LNCaP clone FGC (cell line): ENCODE measurements around the gene ZDHHC22.

Experiments used
- DNase-seq: peaks from one replicate; pipeline ENCODE4 v3.0.0-alpha.2; 2011; ENCODE audit warnings: low read depth
- H3K4me3 ChIP-seq: 2 replicates; pipeline ENCODE4 v1.5.1; 2011; ENCODE audit warnings: mild to moderate bottlenecking, low read depth, low read length, control low read depth
- TF ChIP-seq, protein P1 (sequence below): IDR thresholded peaks from 2 replicates; pipeline ENCODE4 v1.5.1; 2012; ENCODE audit warnings: mild to moderate bottlenecking; ENCODE audit not compliant: control insufficient read depth, insufficient read depth; ENCODE audit errors: extremely low read depth

The ZDHHC22 gene

DNA sequence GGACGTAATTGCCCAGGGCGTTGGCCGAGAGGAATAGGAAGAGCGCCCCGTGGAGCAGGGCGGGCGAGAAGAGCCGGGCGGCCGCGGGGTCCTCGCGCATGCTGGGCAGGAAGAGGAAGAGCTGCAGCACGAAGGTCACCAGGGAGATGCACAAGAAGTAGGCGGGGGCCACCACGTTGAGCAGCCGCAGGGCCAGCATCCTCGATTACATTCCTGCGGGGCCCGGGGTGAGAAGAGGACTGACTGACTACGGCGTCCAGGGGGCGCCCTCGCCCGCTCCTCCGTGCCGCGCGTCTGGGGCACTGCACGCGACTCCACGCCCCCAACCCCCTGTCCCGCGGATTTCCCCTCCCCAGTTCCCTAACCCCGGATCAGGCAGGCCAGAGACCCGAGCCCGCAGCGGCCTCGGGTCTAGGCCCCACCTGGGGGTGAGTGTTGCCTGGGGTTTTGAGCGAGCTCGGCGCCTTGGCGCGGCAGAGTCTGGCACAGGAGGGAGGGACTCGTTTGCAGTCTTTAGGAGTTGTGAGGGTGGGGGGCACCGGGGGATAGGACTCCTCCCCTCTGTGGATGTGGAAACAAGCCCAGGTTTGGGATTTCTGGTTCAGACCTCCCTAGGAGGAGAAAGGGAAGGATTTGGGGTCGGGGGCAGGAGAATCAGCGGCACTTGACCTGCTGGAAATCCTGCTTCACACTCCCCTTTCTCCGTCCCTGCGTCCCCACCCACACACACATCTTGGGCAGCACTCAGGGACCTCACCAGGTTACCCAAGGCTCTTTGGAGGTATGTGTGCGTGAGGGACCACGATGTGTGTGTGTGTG, 1.8 kb downstream of the ZDHHC22 start:
- no peak overlapping the region for H3K4me3 ChIP-seq
- no peak for DNase-seq
- TF ChIP-seq, protein P1, sequence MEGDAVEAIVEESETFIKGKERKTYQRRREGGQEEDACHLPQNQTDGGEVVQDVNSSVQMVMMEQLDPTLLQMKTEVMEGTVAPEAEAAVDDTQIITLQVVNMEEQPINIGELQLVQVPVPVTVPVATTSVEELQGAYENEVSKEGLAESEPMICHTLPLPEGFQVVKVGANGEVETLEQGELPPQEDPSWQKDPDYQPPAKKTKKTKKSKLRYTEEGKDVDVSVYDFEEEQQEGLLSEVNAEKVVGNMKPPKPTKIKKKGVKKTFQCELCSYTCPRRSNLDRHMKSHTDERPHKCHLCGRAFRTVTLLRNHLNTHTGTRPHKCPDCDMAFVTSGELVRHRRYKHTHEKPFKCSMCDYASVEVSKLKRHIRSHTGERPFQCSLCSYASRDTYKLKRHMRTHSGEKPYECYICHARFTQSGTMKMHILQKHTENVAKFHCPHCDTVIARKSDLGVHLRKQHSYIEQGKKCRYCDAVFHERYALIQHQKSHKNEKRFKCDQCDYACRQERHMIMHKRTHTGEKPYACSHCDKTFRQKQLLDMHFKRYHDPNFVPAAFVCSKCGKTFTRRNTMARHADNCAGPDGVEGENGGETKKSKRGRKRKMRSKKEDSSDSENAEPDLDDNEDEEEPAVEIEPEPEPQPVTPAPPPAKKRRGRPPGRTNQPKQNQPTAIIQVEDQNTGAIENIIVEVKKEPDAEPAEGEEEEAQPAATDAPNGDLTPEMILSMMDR, result peak; percentile 78

DNA sequence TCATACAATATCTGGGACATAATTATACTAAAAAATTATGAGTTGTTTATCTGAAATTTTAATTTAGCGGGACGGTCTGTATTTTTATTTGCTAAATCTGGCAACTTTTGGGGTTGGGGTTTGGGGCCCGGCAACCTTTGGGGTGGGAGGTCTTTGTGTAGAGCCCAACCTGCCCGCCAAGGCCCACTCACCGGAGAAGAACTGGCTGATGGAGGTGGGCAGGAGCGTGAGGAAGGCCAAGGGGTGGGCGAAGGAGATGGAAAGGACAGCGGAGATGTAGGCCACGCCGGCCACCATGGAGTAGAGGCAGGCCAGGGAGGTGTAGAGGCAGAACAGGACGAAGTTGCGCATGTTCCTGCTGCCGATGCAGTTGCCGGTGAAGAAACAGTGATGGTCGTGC, 2.6 kb downstream of the ZDHHC22 start:
- H3K4me3 ChIP-seq, result no peak overlapping the region
- no peak for DNase-seq
- TF ChIP-seq, protein P1, result no peak

DNA sequence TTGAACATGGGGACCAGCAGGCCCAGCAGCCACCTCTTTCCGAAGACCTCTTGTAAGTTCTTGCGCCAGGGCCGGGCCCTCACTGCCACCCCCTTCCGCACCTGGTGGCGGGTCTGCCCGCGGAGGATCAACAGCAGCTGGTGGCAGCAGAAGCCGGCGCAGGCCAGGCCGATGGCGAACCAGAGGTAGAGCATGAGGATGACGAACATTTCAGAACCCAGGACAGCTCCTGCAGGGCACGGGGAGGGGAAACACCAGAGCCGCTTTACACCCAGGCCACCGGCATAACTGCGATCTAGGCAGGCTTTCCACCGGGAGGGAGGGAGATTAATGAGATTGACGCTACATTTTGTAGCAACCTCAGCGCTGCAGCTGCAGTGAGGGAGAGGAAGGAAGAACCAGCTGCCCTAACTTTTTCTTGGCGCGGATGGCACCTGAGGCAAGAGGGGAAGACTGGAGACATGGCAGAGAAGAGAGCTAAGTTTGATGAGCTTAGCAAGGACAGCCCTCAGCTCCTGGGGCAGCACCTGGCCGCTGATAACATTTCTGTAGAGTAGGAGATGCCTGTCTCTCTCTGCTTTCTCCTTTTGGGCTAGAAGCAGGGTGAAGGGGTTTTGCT, 7.8 kb downstream of the ZDHHC22 start:
- peak; percentile 46 for DNase-seq
- TF ChIP-seq, protein P1, result no peak
- no peak overlapping the region for H3K4me3 ChIP-seq

DNA sequence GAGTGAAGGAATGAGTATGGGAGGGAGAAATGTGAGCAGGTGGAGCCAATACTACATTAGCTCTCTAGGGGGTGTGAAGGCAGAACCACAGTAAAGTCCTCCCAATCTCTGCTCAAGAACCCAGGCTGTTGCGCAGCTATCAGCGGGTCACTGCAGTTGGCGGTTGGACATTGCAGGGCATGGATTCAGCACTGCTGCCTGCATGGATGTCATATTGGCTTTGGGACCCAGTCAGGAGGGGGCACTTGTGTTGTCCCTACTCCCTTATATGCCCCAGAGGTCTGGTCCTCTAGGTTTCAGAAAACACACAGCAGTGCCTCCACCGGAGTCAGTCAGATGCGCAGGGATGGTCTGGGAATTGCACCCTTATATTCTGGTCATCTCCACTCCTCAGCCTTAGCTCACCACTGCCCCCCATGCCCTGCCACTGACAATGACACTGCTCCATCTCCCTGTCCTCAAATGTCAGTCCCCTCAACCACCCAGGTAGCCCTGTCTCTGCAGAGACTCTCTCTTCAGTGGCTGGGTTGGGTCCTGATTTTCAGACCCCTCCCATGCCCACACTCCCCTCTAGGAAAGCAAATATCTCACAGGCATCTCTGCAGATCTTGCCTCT, 9.6 kb downstream of the ZDHHC22 start:
- H3K4me3 ChIP-seq, result no peak overlapping the region
- DNase-seq, result no peak
- TF ChIP-seq, protein P1, result no peak

DNA sequence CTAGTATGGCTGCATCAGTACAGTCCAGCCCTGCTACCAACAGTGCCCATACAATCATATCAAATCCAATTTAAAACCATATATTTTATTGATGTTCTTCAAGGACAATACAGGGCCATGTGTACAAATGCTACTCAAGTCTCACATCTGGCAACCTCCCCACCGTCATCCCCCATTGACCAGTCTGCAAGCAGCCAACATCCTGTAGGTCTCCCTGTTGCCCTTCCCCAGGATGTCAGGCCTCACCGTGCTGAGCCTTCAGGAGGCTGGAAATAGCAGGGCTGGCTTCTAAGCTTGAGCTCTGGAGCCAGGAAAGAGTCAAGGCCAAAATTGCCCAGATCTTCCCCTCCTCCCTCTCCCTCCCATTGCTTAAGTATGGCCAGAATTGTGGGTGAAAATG, 10.4 kb downstream of the ZDHHC22 start:
- no peak for DNase-seq
- TF ChIP-seq, protein P1, result no peak
- no peak overlapping the region for H3K4me3 ChIP-seq

DNA sequence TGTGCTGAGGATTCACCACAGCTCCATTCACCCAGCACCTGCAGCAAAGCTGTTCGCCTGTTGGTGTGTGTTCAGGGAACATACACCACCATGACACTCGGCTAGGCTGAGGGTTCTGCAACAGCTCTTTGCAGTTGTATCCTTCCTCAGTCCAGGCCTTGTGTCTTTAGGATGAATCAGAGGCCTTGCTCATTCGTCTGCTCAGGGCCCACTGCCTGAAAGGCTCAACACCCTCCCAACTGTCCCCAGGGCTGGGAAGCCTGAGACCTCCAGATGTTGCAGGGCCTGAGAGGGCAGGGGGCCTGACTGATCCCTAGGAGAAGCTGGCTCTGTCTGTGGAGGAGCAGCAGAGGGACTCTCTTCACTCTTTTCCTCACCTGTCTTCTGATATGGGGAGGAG, 11.2 kb downstream of the ZDHHC22 start:
- H3K4me3 ChIP-seq, result no peak overlapping the region
- TF ChIP-seq, protein P1, result no peak
- DNase-seq, result no peak

DNA sequence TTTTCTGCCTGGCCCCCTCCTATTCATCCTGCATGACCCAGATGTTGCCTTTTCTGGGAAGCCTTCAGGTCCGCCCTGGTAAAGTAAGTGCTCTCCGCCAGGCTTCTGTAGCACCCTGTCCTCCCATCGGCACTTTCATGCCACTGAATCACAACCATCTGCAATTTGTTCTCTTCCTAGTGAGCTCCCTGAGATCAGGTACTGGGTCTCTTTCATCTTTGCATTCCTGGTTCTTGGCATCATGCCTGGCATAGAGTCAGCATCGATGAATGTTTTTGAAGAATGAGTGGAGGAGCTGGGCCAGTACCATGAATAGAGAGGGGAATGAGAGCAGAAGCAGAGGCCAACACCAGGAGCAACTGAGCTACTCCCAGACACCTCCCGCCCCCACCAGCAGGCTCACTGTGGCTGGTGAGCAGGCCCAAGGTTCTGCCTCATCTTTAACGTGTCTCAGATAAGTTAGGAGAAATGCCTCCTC, 13.1 kb downstream of the ZDHHC22 start:
- TF ChIP-seq, protein P1, result no peak
- DNase-seq, result no peak
- no peak overlapping the region for H3K4me3 ChIP-seq
